Neural cell (in vitro differentiated cells): ENCODE measurements around the gene SYT1. TPM values are rescaled to one million over a fixed set of nuclear protein-coding genes. Genes with fewer than 3 reads are reported as not detected.

Experiments
- H2AFZ ChIP-seq: fragments of 200-600, 300-800 bp; sonication (generic), shearing (Covaris generic); 2 replicates; pipeline ENCODE4 v1.6.0; 2014; ENCODE audit warnings: low read depth, mild to moderate bottlenecking, antibody characterized with exemption, low read length, moderate library complexity
- H3F3A ChIP-seq: fragments of 200-600 bp; shearing (Covaris generic); 2 replicates; pipeline ENCODE4 v1.6.1; 2016; ENCODE audit warnings: mild to moderate bottlenecking, moderate library complexity, mixed read lengths, antibody characterized with exemption, low read length; ENCODE audit not compliant: insufficient read depth, poor library complexity, severe bottlenecking
- H3K27ac ChIP-seq: fragments of 200-600, 300-800 bp; sonication (generic), shearing (Covaris generic); 2 replicates; pipeline ENCODE4 v1.5.1; 2014; ENCODE audit warnings: mild to moderate bottlenecking, low read length, moderate library complexity
- H3K27me3 ChIP-seq: fragments of 300-800, 200-600 bp; sonication (generic), shearing (Covaris generic); 2 replicates; pipeline ENCODE4 v1.6.0; 2014; ENCODE audit warnings: mild to moderate bottlenecking, low read depth, low read length, moderate library complexity; ENCODE audit not compliant: insufficient read depth
- H3K36me3 ChIP-seq: fragments of 300-800, 200-600 bp; sonication (generic), shearing (Covaris generic); 2 replicates; pipeline ENCODE4 v1.5.1; 2014; ENCODE audit warnings: mild to moderate bottlenecking, antibody characterized with exemption, low read length, moderate library complexity; ENCODE audit not compliant: insufficient read depth
- H3K4me2 ChIP-seq: fragments of 300-800, 200-600 bp; sonication (generic), shearing (Covaris generic); 2 replicates; pipeline ENCODE4 v1.6.0; 2014; ENCODE audit warnings: mild to moderate bottlenecking, low read length
- H3K4me3 ChIP-seq: fragments of 300-800, 200-600 bp; sonication (generic), shearing (Covaris generic); 2 replicates; pipeline ENCODE4 v1.5.1; 2014; ENCODE audit warnings: mild to moderate bottlenecking, low read length, moderate library complexity
- H3K79me2 ChIP-seq: fragments of 200-600 bp; shearing (Covaris generic); replicated peaks from 2 replicates; pipeline ENCODE4 v1.6.0; 2014; ENCODE audit warnings: mild to moderate bottlenecking, low read length, moderate library complexity; ENCODE audit not compliant: insufficient read depth
- H3K9ac ChIP-seq: fragments of 300-800, 200-600 bp; sonication (generic), shearing (Covaris generic); 2 replicates; pipeline ENCODE4 v1.6.1; 2016; ENCODE audit warnings: mild to moderate bottlenecking, low read length, mixed read lengths
- H3K9me2 ChIP-seq: fragments of 200-600 bp; shearing (Covaris generic); 2 replicates; pipeline ENCODE4 v1.6.1; 2016; ENCODE audit warnings: mild to moderate bottlenecking, low read length, mixed read lengths; ENCODE audit not compliant: insufficient read depth
- H3K9me3 ChIP-seq: fragments of 200-600, 300-800 bp; sonication (generic), shearing (Covaris generic); 2 replicates; pipeline ENCODE4 v1.6.1; 2016; ENCODE audit warnings: mild to moderate bottlenecking, mixed run types, low read length, moderate library complexity, mixed read lengths
- H4K20me1 ChIP-seq: fragments of 200-600 bp; shearing (Covaris generic); 2 replicates; pipeline ENCODE4 v1.6.1; 2016; ENCODE audit warnings: mild to moderate bottlenecking, mixed run types; ENCODE audit not compliant: insufficient read depth
- EP300 ChIP-seq: fragments of 450-650 bp; conservative IDR thresholded peaks from 2 replicates; pipeline ENCODE4 v1.6.1; 2014; ENCODE audit warnings: antibody characterized with exemption, mild to moderate bottlenecking, moderate library complexity; ENCODE audit not compliant: poor library complexity, severe bottlenecking
- TAF1 ChIP-seq: IDR thresholded peaks from 2 replicates; pipeline ENCODE4 v1.6.1; 2012; ENCODE audit warnings: low read depth
- polyA plus RNA-seq: library from polyadenylated mRNA; depleted of rRNA; stranded (reverse); fragments of >200 nt; gene quantifications from 2 replicates; pipeline ENCODE4 v1.2.3, GENCODE V29; 2014
- TF ChIP-seq, protein P1 (sequence below): IDR thresholded peaks from 2 replicates; pipeline ENCODE4 v1.6.1; 2012; ENCODE audit warnings: borderline replicate concordance
- TF ChIP-seq, protein P2 (sequence below): fragments of 450-650 bp; IDR thresholded peaks from 2 replicates; pipeline ENCODE4 v1.5.1; 2014; ENCODE audit warnings: antibody characterized with exemption, mild to moderate bottlenecking, moderate library complexity; ENCODE audit not compliant: poor library complexity, severe bottlenecking

The SYT1 gene
- polyA plus RNA-seq, 1 donor from 2014 or later, result 103 TPM

DNA sequence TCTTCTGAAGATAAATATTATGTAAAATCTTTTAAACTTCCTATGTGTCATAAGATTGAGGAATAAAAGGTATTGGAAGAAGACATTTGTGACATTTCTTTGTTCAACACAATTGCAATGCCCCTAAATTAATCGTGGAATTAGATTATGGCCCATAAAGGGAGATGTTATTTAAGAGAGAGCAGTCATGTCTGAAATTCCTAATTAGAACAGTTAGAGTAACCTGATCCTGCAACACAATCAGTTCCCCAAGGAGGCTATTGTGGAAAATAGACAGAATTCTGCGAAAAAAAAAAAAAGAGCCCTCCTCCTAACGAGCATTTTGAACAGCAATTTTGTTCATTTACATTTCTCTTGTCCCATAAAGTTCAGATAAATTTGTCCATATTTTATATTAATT lies 486.7 kb downstream of the SYT1 start:
- H3K9me2 ChIP-seq, result no peaks in the 10 kb centered on the region
- H3K9me3 ChIP-seq, result no peaks in the 10 kb centered on the region
- no peaks in the 10 kb centered on the region for H3F3A ChIP-seq
- no peak overlapping the region for H3K4me3 ChIP-seq
- no peak overlapping the region for H3K27ac ChIP-seq
- H3K9ac ChIP-seq, result no peak overlapping the region
- no peak overlapping the region for H2AFZ ChIP-seq
- H3K27me3 ChIP-seq, result no peaks in the 10 kb centered on the region
- TF ChIP-seq EP300, result no peak
- no peaks in the 10 kb centered on the region for H3K79me2 ChIP-seq
- no peaks in the 10 kb centered on the region for H4K20me1 ChIP-seq
- no peak overlapping the region for H3K4me2 ChIP-seq
- no peaks in the 10 kb centered on the region for H3K36me3 ChIP-seq

DNA sequence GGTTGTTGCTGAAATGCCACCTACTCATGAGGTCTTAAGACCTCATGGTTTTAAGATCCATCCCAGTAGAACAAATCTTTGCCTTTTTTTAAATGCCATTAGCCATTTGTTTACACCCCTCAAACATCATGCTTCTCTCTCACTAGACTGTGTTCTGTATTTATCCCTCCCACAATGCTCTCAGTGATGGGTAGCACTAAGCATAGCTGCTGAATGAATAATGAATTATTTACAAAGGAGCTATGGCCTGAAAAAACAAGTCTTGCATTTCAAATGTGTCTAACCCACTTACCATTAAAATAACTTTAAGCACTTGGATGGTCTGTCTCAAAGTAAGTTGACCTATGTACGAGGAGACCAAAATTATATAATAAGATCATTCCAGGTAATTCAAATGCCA lies 491.6 kb downstream of the SYT1 start:
- Histone ChIP-seq H4K20me1 (no peaks in the 10 kb centered on the region), H3F3A (no peaks in the 10 kb centered on the region), H3K79me2 (no peaks in the 10 kb centered on the region), H2AFZ (no peak overlapping the region), H3K9ac (no peak overlapping the region), H3K36me3 (no peaks in the 10 kb centered on the region), H3K4me3 (no peak overlapping the region), H3K27me3 (no peaks in the 10 kb centered on the region), H3K9me3 (no peaks in the 10 kb centered on the region), H3K4me2 (no peak overlapping the region), H3K27ac (no peak overlapping the region), H3K9me2 (no peaks in the 10 kb centered on the region)
- TF ChIP-seq, protein P1, sequence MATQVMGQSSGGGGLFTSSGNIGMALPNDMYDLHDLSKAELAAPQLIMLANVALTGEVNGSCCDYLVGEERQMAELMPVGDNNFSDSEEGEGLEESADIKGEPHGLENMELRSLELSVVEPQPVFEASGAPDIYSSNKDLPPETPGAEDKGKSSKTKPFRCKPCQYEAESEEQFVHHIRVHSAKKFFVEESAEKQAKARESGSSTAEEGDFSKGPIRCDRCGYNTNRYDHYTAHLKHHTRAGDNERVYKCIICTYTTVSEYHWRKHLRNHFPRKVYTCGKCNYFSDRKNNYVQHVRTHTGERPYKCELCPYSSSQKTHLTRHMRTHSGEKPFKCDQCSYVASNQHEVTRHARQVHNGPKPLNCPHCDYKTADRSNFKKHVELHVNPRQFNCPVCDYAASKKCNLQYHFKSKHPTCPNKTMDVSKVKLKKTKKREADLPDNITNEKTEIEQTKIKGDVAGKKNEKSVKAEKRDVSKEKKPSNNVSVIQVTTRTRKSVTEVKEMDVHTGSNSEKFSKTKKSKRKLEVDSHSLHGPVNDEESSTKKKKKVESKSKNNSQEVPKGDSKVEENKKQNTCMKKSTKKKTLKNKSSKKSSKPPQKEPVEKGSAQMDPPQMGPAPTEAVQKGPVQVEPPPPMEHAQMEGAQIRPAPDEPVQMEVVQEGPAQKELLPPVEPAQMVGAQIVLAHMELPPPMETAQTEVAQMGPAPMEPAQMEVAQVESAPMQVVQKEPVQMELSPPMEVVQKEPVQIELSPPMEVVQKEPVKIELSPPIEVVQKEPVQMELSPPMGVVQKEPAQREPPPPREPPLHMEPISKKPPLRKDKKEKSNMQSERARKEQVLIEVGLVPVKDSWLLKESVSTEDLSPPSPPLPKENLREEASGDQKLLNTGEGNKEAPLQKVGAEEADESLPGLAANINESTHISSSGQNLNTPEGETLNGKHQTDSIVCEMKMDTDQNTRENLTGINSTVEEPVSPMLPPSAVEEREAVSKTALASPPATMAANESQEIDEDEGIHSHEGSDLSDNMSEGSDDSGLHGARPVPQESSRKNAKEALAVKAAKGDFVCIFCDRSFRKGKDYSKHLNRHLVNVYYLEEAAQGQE, result no peak

DNA sequence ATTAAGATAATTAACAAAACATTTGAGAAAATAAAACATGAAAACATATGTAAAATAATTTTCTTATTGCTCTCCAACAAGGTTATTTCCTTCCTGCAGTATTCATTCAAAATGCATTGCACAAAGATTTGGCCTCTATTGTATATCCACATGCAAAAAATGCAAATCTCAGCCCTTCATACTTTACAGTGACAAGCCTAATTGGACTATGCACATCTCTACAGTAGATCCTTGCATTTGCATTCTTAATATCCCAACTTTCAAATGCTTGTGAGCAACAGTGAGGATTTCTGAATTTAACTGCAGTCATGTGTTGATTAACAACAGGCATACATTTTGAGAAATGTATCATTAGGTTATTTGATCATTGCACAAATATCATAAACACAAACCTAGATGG lies 492.5 kb downstream of the SYT1 start:
- Histone ChIP-seq H3K36me3 (no peaks in the 10 kb centered on the region), H3K27me3 (no peaks in the 10 kb centered on the region), H3K9ac (no peak overlapping the region), H3K79me2 (no peaks in the 10 kb centered on the region), H2AFZ (no peak overlapping the region), H4K20me1 (no peaks in the 10 kb centered on the region), H3K4me3 (no peak overlapping the region), H3K9me3 (no peaks in the 10 kb centered on the region), H3K9me2 (no peaks in the 10 kb centered on the region), H3F3A (no peaks in the 10 kb centered on the region), H3K4me2 (no peak overlapping the region), H3K27ac (no peak overlapping the region)
- TF ChIP-seq, protein P2, sequence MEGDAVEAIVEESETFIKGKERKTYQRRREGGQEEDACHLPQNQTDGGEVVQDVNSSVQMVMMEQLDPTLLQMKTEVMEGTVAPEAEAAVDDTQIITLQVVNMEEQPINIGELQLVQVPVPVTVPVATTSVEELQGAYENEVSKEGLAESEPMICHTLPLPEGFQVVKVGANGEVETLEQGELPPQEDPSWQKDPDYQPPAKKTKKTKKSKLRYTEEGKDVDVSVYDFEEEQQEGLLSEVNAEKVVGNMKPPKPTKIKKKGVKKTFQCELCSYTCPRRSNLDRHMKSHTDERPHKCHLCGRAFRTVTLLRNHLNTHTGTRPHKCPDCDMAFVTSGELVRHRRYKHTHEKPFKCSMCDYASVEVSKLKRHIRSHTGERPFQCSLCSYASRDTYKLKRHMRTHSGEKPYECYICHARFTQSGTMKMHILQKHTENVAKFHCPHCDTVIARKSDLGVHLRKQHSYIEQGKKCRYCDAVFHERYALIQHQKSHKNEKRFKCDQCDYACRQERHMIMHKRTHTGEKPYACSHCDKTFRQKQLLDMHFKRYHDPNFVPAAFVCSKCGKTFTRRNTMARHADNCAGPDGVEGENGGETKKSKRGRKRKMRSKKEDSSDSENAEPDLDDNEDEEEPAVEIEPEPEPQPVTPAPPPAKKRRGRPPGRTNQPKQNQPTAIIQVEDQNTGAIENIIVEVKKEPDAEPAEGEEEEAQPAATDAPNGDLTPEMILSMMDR, result no peak
- TF ChIP-seq, protein P1, result no peak
- TF ChIP-seq EP300, result no peak
- TF ChIP-seq TAF1, result no peak
